Kidney capillary endothelial cell (primary cell): ENCODE measurements around the gene CYP2B6.
"Not testable (repeated sequence)": the region's sequence is repeated elsewhere in the genome, so short reads cannot be mapped to it uniquely, and the experiment has no call there.

Experiments
- DNase-seq: peaks from one replicate; pipeline ENCODE4 v3.0.0-alpha.2; 2018; ENCODE audit warnings: low spot score

CYP2B6 gene

GRCh38 chr19:41031916-41032315 lies 40.8 kb downstream of the CYP2B6 start:
- DNase-seq, result no peak

DNA sequence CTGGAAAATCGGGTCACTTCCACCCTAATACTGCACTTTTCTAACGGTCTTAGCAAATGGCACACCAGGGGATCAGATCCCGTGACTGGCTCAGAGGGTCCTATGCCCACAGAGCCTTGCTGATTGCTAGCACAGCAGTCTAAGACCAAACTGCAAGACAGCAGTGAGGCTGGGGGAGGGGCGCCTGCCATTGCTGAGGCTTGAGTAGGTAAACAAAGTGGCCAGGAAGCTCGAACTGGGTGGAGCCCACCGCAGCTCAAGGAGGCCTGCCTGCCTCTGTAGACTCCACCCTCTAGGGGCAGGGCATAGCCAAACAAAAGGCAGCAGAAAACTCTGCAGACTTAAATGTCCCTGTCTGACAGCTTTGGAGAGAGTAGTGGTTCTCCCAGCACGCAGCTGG lies 42.2 kb downstream of the CYP2B6 start:
- not testable (repeated sequence) for DNase-seq

DNA sequence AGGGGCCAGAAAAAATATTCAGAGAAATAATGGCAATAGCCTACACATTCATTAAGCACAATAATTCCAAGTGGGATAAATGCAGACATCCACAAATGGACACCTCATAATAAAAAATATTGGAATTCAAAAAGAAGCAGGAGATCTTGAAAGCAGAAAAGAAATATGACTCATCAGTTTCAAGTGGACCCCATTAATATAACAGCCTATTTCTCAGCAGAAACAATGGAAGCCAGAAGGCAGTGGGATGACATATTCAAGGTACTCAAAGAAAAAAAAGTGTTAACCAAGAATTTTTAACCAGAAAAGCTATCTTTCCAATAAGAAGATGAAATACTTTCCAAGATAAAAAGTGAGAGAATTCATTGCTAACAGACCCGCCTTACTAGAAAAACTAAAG lies 48.7 kb downstream of the CYP2B6 start:
- no peak for DNase-seq

GRCh38 chr19:41045095-41045494 lies 54.0 kb downstream of the CYP2B6 start:
- DNase-seq, result not testable (repeated sequence)

DNA sequence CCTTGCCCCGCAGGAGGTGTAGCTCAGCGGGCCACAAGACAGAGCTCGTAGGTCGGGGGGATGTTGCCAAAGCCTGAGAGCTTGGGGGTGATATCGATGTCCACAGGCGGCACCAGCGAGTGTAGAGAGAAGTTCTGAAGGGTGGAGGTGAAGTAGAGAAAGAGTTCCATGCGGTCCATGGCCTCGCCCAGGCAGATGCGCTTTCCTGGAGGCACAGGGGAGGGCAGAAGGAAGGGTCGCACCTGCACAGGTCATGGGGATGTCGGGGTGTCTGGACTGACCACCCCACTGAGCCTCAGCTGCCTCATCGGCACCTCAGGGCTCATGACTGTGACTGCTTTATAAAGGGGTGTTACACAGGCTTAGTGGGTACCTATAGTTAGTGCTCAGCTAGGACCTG lies 59.3 kb downstream of the CYP2B6 start:
- DNase-seq, result no peak

GRCh38 chr19:41052162-41052561 lies 61.1 kb downstream of the CYP2B6 start:
- not testable (repeated sequence) for DNase-seq

- DNase-seq, result not testable (repeated sequence)
Measured at GRCh38 chr19:41053331-41053730, 62.2 kb downstream of the CYP2B6 start.

DNA sequence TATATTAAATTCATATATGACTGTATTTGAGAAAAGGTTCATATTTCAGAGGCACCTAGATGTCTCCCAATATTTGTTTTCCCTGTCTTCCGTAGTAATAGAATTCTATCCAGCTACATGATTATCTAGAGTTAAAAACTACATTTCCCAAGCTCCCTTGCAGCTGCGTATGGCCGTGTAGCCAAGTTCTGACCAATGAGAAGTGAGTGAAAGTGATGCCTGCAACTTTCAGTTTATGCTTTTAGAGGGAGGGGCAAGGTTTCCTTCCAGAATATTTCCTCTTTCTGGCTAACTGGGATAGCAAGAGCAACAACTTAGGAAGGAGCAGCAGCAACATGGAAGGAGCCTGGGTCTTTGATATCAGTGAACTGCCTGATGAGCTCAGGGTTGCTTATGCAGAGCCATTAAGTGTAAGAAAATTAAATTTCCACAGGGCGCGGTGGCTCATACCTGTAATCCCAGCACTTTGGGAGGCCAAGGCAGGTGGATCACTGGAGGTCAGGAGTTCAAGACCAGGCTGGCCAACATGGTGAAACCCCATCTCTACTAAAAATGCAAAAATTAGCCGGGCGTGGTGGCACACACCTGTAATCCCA lies 74.0 kb downstream of the CYP2B6 start:
- DNase-seq, result no peak
